ENCODE results near the gene RIC8B.

Gene RIC8B

DNA sequence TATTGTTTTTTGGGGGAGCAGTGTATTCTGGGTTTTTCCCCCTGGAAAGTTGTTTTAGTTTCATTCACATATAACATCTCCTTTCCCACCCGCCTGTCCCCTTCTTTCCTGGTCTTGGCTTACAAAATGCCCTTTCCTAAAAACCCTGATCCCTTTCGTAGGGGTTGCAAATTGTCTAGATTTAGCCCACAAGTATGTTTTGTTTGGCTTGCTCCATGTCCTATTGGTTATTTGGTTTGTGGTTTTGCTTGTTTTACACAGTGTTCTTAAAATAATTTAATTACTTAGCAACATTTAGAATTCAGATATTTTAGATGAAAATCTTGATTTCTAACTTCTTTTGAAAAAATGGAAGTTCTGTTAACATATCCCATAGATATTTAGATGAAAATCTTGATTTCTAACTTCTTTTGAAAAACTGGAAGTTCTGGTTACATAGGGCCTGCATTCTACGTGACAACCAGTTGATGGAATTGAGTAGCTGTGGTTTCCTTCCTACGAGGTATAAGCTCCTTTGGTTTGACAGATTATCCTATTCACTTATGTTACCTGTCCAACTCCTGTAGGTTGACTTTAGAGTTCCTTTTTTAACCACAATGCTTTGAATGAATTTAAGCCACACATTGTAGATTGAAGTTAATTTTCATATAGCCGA is 92.1 kb downstream of the RIC8B start:
- no peaks in the 10 kb centered on the region for H3F3A ChIP-seq (ENCODE audit: control insufficient read depth, insufficient read depth)
- no peaks in the 10 kb centered on the region for H3K9me3 ChIP-seq (ENCODE audit: control insufficient read depth, insufficient read depth, low read length)
- H3K36me3 ChIP-seq (ENCODE audit: control insufficient read depth, low read length): no peaks in the 10 kb centered on the region
- H3K9me2 ChIP-seq (replicated peaks; ENCODE audit: control insufficient read depth, low read length): no peaks in the 10 kb centered on the region
- no peak overlapping the region for H3K27ac ChIP-seq (ENCODE audit: low read depth, low read length)
- no peaks in the 10 kb centered on the region for H4K20me1 ChIP-seq (ENCODE audit: control insufficient read depth, insufficient read depth, low read depth, low read length)
- H3K27me3 ChIP-seq (ENCODE audit: control insufficient read depth, low read length): no peaks in the 10 kb centered on the region
- H3K4me1 ChIP-seq (ENCODE audit: control insufficient read depth, low read length): 0 out of 2 replicates have a peak, but pooled peaks cover 2% of the 10 kb centered on the region
- H3K4me2 ChIP-seq (ENCODE audit: low read length): no peak overlapping the region
- TF ChIP-seq EZH2phosphoT487 (IDR thresholded peaks at IDR 0.05; ENCODE audit: borderline replicate concordance, low read length): no peak
- TF ChIP-seq, protein P1, sequence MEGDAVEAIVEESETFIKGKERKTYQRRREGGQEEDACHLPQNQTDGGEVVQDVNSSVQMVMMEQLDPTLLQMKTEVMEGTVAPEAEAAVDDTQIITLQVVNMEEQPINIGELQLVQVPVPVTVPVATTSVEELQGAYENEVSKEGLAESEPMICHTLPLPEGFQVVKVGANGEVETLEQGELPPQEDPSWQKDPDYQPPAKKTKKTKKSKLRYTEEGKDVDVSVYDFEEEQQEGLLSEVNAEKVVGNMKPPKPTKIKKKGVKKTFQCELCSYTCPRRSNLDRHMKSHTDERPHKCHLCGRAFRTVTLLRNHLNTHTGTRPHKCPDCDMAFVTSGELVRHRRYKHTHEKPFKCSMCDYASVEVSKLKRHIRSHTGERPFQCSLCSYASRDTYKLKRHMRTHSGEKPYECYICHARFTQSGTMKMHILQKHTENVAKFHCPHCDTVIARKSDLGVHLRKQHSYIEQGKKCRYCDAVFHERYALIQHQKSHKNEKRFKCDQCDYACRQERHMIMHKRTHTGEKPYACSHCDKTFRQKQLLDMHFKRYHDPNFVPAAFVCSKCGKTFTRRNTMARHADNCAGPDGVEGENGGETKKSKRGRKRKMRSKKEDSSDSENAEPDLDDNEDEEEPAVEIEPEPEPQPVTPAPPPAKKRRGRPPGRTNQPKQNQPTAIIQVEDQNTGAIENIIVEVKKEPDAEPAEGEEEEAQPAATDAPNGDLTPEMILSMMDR (IDR thresholded peaks at IDR 0.05; ENCODE audit: low read depth, low read length, poor library complexity, severe bottlenecking): no peak
- H3K79me2 ChIP-seq (ENCODE audit: control insufficient read depth, low read length): no peaks in the 10 kb centered on the region
- H3K4me3 ChIP-seq (ENCODE audit: low read length): no peak overlapping the region

DNA sequence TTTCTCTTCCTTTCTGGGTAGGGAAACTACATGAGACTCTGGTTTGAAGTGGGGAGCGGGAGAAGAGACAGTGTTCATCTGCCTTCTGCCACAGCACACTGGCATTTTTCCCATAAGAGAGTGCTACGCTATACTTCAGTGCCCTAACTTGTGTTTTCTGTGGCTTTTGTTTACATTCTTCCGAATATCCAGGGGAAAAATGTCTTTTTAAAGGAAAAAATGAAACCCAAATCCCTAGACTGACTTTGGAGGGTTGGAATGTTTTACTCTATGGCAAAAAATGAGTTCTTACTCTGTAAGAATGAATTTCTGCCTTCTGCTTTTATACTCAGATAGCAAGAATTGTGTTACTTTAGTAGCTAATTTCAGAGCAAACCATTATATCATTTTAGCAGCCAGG is 93.2 kb downstream of the RIC8B start:
- Histone ChIP-seq H3K4me2 (ENCODE audit: low read length) (no peak overlapping the region), H3K9me2 (replicated peaks; ENCODE audit: control insufficient read depth, low read length) (no peaks in the 10 kb centered on the region), H4K20me1 (ENCODE audit: control insufficient read depth, insufficient read depth, low read depth, low read length) (no peaks in the 10 kb centered on the region), H3K79me2 (ENCODE audit: control insufficient read depth, low read length) (no peaks in the 10 kb centered on the region), H3K9me3 (ENCODE audit: control insufficient read depth, insufficient read depth, low read length) (no peaks in the 10 kb centered on the region), H3F3A (ENCODE audit: control insufficient read depth, insufficient read depth) (no peaks in the 10 kb centered on the region), H3K4me1 (ENCODE audit: control insufficient read depth, low read length) (0 out of 2 replicates have a peak, but pooled peaks cover 2% of the 10 kb centered on the region), H3K27ac (ENCODE audit: low read depth, low read length) (no peak overlapping the region), H3K27me3 (ENCODE audit: control insufficient read depth, low read length) (no peaks in the 10 kb centered on the region), H3K36me3 (ENCODE audit: control insufficient read depth, low read length) (no peaks in the 10 kb centered on the region), H3K4me3 (ENCODE audit: low read length) (no peak overlapping the region)
- TF ChIP-seq, protein P1 (IDR thresholded peaks at IDR 0.05; ENCODE audit: low read depth, low read length, poor library complexity, severe bottlenecking): no peak
- TF ChIP-seq EZH2phosphoT487 (IDR thresholded peaks at IDR 0.05; ENCODE audit: borderline replicate concordance, low read length): no peak

DNA sequence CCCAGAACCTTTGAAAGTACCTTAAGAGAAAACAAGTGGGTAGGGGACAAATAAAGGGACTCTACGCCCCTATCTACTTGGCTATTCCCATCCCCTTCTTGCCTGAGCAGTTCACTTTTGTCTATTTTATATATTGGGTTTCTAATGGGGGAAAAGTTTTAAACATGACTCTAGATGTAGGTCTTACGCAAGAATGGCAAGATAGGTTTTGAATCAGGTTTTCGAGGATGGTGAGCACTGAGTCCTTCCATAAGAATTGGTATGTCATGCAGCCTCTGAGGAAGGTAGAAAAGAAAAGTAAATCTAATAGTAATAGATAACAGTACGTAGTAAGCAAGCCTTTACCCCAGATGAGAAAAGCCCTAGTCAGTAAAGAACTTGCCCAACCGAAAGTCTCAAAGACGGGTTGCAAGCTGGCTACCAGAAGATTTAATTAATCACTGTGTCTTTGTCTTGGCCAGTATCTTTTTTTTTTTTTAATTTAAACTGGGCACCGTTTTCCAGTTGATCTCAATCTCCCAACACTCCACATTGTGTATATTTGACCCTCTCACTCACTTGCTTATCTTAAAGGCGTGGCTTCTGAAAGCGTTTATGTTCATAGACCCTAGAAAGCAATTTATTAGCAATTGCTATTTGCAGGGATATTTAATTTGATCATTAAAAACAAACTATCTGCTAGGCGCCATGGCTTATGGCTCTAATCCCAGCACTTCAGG is 94.7 kb downstream of the RIC8B start:
- Histone ChIP-seq H3K9me3 (ENCODE audit: control insufficient read depth, insufficient read depth, low read length) (no peaks in the 10 kb centered on the region), H3K9me2 (replicated peaks; ENCODE audit: control insufficient read depth, low read length) (no peaks in the 10 kb centered on the region), H3F3A (ENCODE audit: control insufficient read depth, insufficient read depth) (no peaks in the 10 kb centered on the region), H3K27me3 (ENCODE audit: control insufficient read depth, low read length) (no peaks in the 10 kb centered on the region), H3K36me3 (ENCODE audit: control insufficient read depth, low read length) (no peaks in the 10 kb centered on the region), H3K27ac (ENCODE audit: low read depth, low read length) (no peak overlapping the region), H3K79me2 (ENCODE audit: control insufficient read depth, low read length) (no peaks in the 10 kb centered on the region), H3K4me2 (ENCODE audit: low read length) (no peak overlapping the region), H3K4me3 (ENCODE audit: low read length) (no peak overlapping the region), H3K4me1 (ENCODE audit: control insufficient read depth, low read length) (0 out of 2 replicates have a peak, but pooled peaks cover 2% of the 10 kb centered on the region), H4K20me1 (ENCODE audit: control insufficient read depth, insufficient read depth, low read depth, low read length) (no peaks in the 10 kb centered on the region)
- TF ChIP-seq EZH2phosphoT487 (IDR thresholded peaks at IDR 0.05; ENCODE audit: borderline replicate concordance, low read length): no peak
- TF ChIP-seq, protein P1 (IDR thresholded peaks at IDR 0.05; ENCODE audit: low read depth, low read length, poor library complexity, severe bottlenecking): no peak
